Loucy (cell line): ENCODE data around the gene CACUL1.

ENCODE experiments used
- EZH2phosphoT487 ChIP-seq: fragments of 200-600 bp; IDR thresholded peaks from 2 replicates; pipeline ENCODE4 v1.6.1; 2018; ENCODE audit warnings: antibody characterized with exemption, mild to moderate bottlenecking, moderate library complexity, borderline replicate concordance
- TF ChIP-seq, protein P1 (sequence below): fragments of 200-600 bp; sonication (generic); conservative IDR thresholded peaks from 2 replicates; pipeline ENCODE4 v1.5.1; 2014; ENCODE audit warnings: mild to moderate bottlenecking, antibody characterized with exemption, low read length

- TF ChIP-seq, protein P1, sequence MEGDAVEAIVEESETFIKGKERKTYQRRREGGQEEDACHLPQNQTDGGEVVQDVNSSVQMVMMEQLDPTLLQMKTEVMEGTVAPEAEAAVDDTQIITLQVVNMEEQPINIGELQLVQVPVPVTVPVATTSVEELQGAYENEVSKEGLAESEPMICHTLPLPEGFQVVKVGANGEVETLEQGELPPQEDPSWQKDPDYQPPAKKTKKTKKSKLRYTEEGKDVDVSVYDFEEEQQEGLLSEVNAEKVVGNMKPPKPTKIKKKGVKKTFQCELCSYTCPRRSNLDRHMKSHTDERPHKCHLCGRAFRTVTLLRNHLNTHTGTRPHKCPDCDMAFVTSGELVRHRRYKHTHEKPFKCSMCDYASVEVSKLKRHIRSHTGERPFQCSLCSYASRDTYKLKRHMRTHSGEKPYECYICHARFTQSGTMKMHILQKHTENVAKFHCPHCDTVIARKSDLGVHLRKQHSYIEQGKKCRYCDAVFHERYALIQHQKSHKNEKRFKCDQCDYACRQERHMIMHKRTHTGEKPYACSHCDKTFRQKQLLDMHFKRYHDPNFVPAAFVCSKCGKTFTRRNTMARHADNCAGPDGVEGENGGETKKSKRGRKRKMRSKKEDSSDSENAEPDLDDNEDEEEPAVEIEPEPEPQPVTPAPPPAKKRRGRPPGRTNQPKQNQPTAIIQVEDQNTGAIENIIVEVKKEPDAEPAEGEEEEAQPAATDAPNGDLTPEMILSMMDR = no peak
- TF ChIP-seq EZH2phosphoT487 = no peak
Observed at GRCh38 chr10:118710487-118710886, 44.3 kb downstream of the CACUL1 start.
